ENCODE measurements around the gene JOSD1. TPM values are rescaled to one million over a fixed set of nuclear protein-coding genes. Genes with fewer than 3 reads are reported as not detected.
A peak's percentile ranks its signal among the peaks of the same experiment; 100 is the strongest.

JOSD1 gene
- total and polyA plus RNA-seq, 9 of the 15 experiments (the other 6 are each of a cell fraction or from before 2014, with no cell fraction given): 8.9 to 39.1 (median 30.4) TPM

DNA sequence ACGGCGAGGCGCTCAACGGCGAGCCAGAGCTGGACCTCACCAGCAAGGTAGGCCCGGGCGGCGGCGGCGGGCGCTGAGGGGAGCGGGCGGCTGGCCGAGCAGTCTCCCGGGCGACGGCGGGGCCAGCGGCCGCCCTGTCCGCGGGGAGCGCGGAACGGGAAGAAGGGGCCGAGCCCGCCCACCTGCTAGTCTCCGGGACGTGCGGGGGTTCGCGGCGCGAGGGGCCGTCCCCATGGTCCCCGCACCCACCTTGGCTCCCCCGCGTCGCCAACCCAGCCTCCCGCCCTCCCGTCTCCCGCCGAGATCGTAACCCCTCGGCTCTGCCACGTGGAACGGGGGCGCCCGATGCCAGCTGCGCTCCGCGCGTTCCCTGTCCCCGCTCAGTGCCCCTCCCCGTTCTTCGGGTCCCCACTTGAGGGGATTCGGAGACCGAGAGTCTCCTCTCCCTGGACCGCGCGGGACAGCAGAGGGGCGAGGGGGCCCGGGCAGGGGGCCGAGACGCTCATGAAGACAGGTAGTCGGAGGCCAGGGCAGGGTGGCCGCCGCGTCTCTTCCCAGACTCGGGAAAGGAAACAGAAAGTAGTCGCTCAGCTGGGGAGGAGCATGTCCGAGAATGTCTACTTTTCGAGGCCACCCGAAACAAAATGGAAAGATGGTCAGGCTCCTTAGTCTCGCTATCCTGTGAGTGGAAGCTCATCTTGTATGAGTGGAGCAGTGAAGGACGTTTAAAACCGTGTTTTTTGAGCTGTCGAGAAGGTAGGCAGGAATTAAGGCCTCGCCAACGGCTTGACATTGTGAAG is 5.6 kb upstream of the JOSD1 start (continued):
- TF ChIP-seq SAFB2 (IDR thresholded peaks at IDR 0.05; ENCODE audit: borderline replicate concordance, low read depth, low read length, severe bottlenecking) (no peak), CHD1 (IDR thresholded peaks at IDR 0.05; ENCODE audit: low read length) (peak; percentile 8), ADNP (tag; IDR thresholded peaks at IDR 0.05) (no peak), ZFX (CRISPR knock-in tag; IDR thresholded peaks at IDR 0.05) (peak; percentile 11; the same call in 1 of the 2 replicates), STAT5B (CRISPR knock-in tag; IDR thresholded peaks at IDR 0.05) (no peak), ESRRA (IDR thresholded peaks at IDR 0.05; ENCODE audit: borderline replicate concordance, low read depth) (no peak), RBBP5 (IDR thresholded peaks at IDR 0.05; ENCODE audit: borderline replicate concordance, insufficient read depth, low read length, poor library complexity, severe bottlenecking) (peak; percentile 71), U2AF2 (optimal IDR thresholded peaks at IDR 0.05; ENCODE audit: low read depth, low read length) (no peak), ZBTB8A (IDR thresholded peaks at IDR 0.05; ENCODE audit: partially characterized antibody) (no peak), HDAC1 (IDR thresholded peaks at IDR 0.05) (peak in 1 of 2 experiments; percentile 46; a peak in 2 of 4 replicates), MCM2 (IDR thresholded peaks at IDR 0.05; ENCODE audit: low read depth) (no peak), MTA1 (IDR thresholded peaks at IDR 0.05; ENCODE audit: borderline replicate concordance) (no peak)
- TF ChIP-seq, protein P1, sequence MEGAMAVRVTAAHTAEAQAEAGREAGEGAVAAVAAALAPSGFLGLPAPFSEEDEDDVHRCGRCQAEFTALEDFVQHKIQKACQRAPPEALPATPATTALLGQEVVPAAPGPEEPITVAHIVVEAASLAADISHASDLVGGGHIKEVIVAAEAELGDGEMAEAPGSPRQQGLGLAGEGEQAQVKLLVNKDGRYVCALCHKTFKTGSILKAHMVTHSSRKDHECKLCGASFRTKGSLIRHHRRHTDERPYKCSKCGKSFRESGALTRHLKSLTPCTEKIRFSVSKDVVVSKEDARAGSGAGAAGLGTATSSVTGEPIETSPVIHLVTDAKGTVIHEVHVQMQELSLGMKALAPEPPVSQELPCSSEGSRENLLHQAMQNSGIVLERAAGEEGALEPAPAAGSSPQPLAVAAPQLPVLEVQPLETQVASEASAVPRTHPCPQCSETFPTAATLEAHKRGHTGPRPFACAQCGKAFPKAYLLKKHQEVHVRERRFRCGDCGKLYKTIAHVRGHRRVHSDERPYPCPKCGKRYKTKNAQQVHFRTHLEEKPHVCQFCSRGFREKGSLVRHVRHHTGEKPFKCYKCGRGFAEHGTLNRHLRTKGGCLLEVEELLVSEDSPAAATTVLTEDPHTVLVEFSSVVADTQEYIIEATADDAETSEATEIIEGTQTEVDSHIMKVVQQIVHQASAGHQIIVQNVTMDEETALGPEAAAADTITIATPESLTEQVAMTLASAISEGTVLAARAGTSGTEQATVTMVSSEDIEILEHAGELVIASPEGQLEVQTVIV (CRISPR knock-in tag; IDR thresholded peaks at IDR 0.05; ENCODE audit: borderline replicate concordance): no peak
- TF ChIP-seq, protein P2, sequence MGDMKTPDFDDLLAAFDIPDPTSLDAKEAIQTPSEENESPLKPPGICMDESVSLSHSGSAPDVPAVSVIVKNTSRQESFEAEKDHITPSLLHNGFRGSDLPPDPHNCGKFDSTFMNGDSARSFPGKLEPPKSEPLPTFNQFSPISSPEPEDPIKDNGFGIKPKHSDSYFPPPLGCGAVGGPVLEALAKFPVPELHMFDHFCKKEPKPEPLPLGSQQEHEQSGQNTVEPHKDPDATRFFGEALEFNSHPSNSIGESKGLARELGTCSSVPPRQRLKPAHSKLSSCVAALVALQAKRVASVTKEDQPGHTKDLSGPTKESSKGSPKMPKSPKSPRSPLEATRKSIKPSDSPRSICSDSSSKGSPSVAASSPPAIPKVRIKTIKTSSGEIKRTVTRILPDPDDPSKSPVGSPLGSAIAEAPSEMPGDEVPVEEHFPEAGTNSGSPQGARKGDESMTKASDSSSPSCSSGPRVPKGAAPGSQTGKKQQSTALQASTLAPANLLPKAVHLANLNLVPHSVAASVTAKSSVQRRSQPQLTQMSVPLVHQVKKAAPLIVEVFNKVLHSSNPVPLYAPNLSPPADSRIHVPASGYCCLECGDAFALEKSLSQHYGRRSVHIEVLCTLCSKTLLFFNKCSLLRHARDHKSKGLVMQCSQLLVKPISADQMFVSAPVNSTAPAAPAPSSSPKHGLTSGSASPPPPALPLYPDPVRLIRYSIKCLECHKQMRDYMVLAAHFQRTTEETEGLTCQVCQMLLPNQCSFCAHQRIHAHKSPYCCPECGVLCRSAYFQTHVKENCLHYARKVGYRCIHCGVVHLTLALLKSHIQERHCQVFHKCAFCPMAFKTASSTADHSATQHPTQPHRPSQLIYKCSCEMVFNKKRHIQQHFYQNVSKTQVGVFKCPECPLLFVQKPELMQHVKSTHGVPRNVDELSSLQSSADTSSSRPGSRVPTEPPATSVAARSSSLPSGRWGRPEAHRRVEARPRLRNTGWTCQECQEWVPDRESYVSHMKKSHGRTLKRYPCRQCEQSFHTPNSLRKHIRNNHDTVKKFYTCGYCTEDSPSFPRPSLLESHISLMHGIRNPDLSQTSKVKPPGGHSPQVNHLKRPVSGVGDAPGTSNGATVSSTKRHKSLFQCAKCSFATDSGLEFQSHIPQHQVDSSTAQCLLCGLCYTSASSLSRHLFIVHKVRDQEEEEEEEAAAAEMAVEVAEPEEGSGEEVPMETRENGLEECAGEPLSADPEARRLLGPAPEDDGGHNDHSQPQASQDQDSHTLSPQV (IDR thresholded peaks at IDR 0.05): 0 out of 2 replicates have a peak, but pooled peaks have one; percentile 17
- TF ChIP-seq, protein P3, sequence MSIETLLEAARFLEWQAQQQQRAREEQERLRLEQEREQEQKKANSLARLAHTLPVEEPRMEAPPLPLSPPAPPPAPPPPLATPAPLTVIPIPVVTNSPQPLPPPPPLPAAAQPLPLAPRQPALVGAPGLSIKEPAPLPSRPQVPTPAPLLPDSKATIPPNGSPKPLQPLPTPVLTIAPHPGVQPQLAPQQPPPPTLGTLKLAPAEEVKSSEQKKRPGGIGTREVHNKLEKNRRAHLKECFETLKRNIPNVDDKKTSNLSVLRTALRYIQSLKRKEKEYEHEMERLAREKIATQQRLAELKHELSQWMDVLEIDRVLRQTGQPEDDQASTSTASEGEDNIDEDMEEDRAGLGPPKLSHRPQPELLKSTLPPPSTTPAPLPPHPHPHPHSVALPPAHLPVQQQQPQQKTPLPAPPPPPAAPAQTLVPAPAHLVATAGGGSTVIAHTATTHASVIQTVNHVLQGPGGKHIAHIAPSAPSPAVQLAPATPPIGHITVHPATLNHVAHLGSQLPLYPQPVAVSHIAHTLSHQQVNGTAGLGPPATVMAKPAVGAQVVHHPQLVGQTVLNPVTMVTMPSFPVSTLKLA (conservative IDR thresholded peaks at IDR 0.05): peak; percentile 42 to 68; a peak in 3 of 4 replicates

Measured in K562 (cell line).